ENCODE results near the gene NCKAP5.

Gene NCKAP5

GRCh38 chr2:133459590-133459989 lies 108.7 kb downstream of the NCKAP5 start:
- DNase-seq (ENCODE audit: low read depth in 2 of 2): no peak

- DNase-seq (ENCODE audit: low read depth in 2 of 2): no peak
Observed at GRCh38 chr2:133458280-133458679, 110.0 kb downstream of the NCKAP5 start.

- no peak for DNase-seq (ENCODE audit: low read depth in 2 of 2)
Observed at GRCh38 chr2:133457861-133458260, 110.4 kb downstream of the NCKAP5 start.

GRCh38 chr2:133456971-133457370 lies 111.3 kb downstream of the NCKAP5 start:
- no peak for DNase-seq (ENCODE audit: low read depth in 2 of 2)

- no peak for DNase-seq (ENCODE audit: low read depth in 2 of 2)
Observed at GRCh38 chr2:133456156-133456555, 112.1 kb downstream of the NCKAP5 start.

GRCh38 chr2:133453032-133453431 lies 115.2 kb downstream of the NCKAP5 start:
- no peak for DNase-seq (ENCODE audit: low read depth in 2 of 2)

- DNase-seq (ENCODE audit: low read depth in 2 of 2): no peak
Observed at GRCh38 chr2:133452583-133452982, 115.7 kb downstream of the NCKAP5 start.

GRCh38 chr2:133452146-133452545 lies 116.1 kb downstream of the NCKAP5 start:
- DNase-seq (ENCODE audit: low read depth in 2 of 2): no peak

GRCh38 chr2:133448195-133448594 lies 120.1 kb downstream of the NCKAP5 start:
- no peak for DNase-seq (ENCODE audit: low read depth in 2 of 2)

GRCh38 chr2:133447303-133447702 lies 121.0 kb downstream of the NCKAP5 start:
- DNase-seq (ENCODE audit: low read depth in 2 of 2): no peak

- DNase-seq (ENCODE audit: low read depth in 2 of 2): no peak
Observed at GRCh38 chr2:133444465-133444864, 123.8 kb downstream of the NCKAP5 start.

GRCh38 chr2:133442393-133442792 lies 125.9 kb downstream of the NCKAP5 start:
- DNase-seq (ENCODE audit: low read depth in 2 of 2): no peak

GRCh38 chr2:133439565-133439920 lies 128.7 kb downstream of the NCKAP5 start:
- DNase-seq (ENCODE audit: low read depth in 2 of 2): no peak

GRCh38 chr2:133438848-133439564 lies 129.3 kb downstream of the NCKAP5 start:
- DNase-seq (ENCODE audit: low read depth in 2 of 2): no peak

GRCh38 chr2:133438026-133438425 lies 130.2 kb downstream of the NCKAP5 start:
- DNase-seq (ENCODE audit: low read depth in 2 of 2): no peak

- DNase-seq (ENCODE audit: low read depth in 2 of 2): no peak
Observed at GRCh38 chr2:133437492-133437891, 130.8 kb downstream of the NCKAP5 start.

- no peak for DNase-seq (ENCODE audit: low read depth in 2 of 2)
Observed at GRCh38 chr2:133434959-133435668, 133.1 kb downstream of the NCKAP5 start.

GRCh38 chr2:133433455-133434451 lies 134.5 kb downstream of the NCKAP5 start:
- DNase-seq (ENCODE audit: low read depth in 2 of 2): no peak

GRCh38 chr2:133432778-133433177 lies 135.5 kb downstream of the NCKAP5 start:
- DNase-seq (ENCODE audit: low read depth in 2 of 2): no peak

- no peak for DNase-seq (ENCODE audit: low read depth in 2 of 2)
Observed at GRCh38 chr2:133431289-133431688, 137.0 kb downstream of the NCKAP5 start.

GRCh38 chr2:133426791-133427190 lies 141.5 kb downstream of the NCKAP5 start:
- DNase-seq (ENCODE audit: low read depth in 2 of 2): no peak

- DNase-seq (ENCODE audit: low read depth in 2 of 2): no peak
Observed at GRCh38 chr2:133425612-133426011, 142.7 kb downstream of the NCKAP5 start.

Data from fibroblast of skin of left biceps (primary cell).